Gastroesophageal sphincter (tissue), 3 donors: ENCODE data around the gene IL6ST.

Experiments
- POLR2A ChIP-seq, 2 donors: fragments of 450-650 bp; IDR thresholded peaks; one replicate each; pipeline ENCODE4 v1.6.1; 2017; ENCODE audit warnings: antibody characterized with exemption in 2 of 2, mild to moderate bottlenecking in 2 of 2, moderate library complexity in 1 of 2
- TF ChIP-seq, protein P1 (sequence below), 4 experiments: fragments of 200-600 bp in 2 of 4; fragments of 450-650 bp in 2 of 4; sonication (generic) in 1 of 4; IDR thresholded peaks; one replicate each; pipeline ENCODE4 v1.5.1; 2017 to 2019; ENCODE audit warnings: antibody characterized with exemption in 4 of 4, mild to moderate bottlenecking in 2 of 4, moderate library complexity in 2 of 4

DNA sequence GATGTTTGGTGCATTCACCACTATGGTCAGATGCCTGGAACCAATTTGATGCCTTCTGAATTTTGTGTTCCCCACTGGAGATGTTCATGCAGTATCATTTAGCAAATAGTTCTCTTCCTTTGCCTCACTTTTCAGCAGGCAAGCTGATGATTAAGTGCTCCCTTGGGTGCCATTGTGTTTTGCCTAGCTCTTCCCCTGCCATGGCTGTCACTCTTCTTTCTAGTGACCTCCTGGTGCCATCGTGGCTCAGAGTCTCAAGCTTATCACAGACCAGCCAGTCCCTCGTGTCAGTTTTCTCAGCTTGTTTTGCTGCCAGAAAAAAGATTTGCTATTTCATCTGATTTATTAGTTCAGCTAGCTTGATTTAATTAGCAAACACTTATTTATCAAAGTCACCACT lies 102.3 kb downstream of the IL6ST start:
- TF ChIP-seq, protein P1, sequence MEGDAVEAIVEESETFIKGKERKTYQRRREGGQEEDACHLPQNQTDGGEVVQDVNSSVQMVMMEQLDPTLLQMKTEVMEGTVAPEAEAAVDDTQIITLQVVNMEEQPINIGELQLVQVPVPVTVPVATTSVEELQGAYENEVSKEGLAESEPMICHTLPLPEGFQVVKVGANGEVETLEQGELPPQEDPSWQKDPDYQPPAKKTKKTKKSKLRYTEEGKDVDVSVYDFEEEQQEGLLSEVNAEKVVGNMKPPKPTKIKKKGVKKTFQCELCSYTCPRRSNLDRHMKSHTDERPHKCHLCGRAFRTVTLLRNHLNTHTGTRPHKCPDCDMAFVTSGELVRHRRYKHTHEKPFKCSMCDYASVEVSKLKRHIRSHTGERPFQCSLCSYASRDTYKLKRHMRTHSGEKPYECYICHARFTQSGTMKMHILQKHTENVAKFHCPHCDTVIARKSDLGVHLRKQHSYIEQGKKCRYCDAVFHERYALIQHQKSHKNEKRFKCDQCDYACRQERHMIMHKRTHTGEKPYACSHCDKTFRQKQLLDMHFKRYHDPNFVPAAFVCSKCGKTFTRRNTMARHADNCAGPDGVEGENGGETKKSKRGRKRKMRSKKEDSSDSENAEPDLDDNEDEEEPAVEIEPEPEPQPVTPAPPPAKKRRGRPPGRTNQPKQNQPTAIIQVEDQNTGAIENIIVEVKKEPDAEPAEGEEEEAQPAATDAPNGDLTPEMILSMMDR (IDR thresholded peaks at IDR 0.05), result no peak
- no peak for TF ChIP-seq POLR2A (IDR thresholded peaks at IDR 0.05)
